Measurements from ENCODE around the gene CLRN3. TPM values are rescaled to one million over a fixed set of nuclear protein-coding genes. Genes with fewer than 3 reads are reported as not detected.

CLRN3 gene
- polyA plus RNA-seq, 2 of the 4 experiments (the other 2 are of a cell fraction), result 0.08 TPM; not detected in 1

- H3K9me3 ChIP-seq, result no peaks in the 10 kb centered on the region; the same call in 2 of the 3 replicates
- H3K27ac ChIP-seq, result no peak overlapping the region
- no peak for DNase-seq (ENCODE audit: low read depth in 1 of 2, low spot score in 1 of 2)
- 2% methylated on average over 4 of the region's 4 CpGs for WGBS (ENCODE audit: missing lambda C conversion rate)
- FAIRE-seq, result no peak
- TF ChIP-seq GATA3 (IDR thresholded peaks at IDR 0.05; ENCODE audit: borderline replicate concordance), result no peak
- no peak for TF ChIP-seq EP300 (IDR thresholded peaks at IDR 0.05)
- no peak for TF ChIP-seq RAD21 (conservative IDR thresholded peaks at IDR 0.05 in 1 of 2, IDR thresholded peaks at IDR 0.05 in 1 of 2)
- TF ChIP-seq HOXB5 (CRISPR knock-in tag; IDR thresholded peaks at IDR 0.05), result no peak
- no peak for TF ChIP-seq POLR2AphosphoS2 (conservative IDR thresholded peaks at IDR 0.05; ENCODE audit: low read length)
- TF ChIP-seq PBX3 (IDR thresholded peaks at IDR 0.05), result no peak
- H3K4me1 ChIP-seq, result no peaks in the 10 kb centered on the region
- POLR2A ChIA-PET, result no interaction called here
- ATAC-seq, result no peak
- H3K4me2 ChIP-seq, result no peak overlapping the region
- CTCF ChIA-PET, result interaction anchor here (1.0 to 2.7 kb wide), 3 partner anchors 18 to 175 kb away, joined by 3 to 14 read pairs (median 3); no protein-coding TSS in a partner anchor
- no peak overlapping the region for H3K4me3 ChIP-seq
These were observed 56.6 kb downstream of the CLRN3 start for GRCh38 chr10:127836176-127836575.

DNA sequence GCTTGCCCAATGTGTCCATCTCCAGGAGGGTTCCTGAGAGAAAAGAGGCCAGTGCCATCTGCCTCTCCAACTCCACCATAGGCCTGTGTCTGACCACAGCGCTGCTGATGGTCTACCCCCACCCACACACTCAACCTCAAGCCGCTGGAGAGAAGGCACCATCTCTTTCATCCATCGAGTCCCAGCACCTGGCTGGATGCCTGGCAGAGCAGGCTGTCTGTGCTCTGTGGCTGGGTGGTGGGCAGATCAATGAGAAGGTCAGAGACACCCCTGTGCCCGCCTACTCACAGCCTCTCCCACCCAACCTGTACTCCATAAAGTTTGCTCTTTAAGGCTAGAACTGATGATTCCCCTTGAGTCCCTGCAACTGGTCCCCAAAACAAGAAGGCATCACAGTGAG lies 58.0 kb downstream of the CLRN3 start:
- ATAC-seq (no peak), DNase-seq (ENCODE audit: low read depth in 1 of 2, low spot score in 1 of 2) (no peak), FAIRE-seq (no peak)
- no peak overlapping the region for H3K4me3 ChIP-seq
- POLR2A ChIA-PET, result no interaction called here
- H3K4me2 ChIP-seq, result no peak overlapping the region
- WGBS (ENCODE audit: missing lambda C conversion rate), result 7% methylated on average over 3 of the region's 4 CpGs
- H3K9me3 ChIP-seq, result no peaks in the 10 kb centered on the region; the same call in 2 of the 3 replicates
- CTCF ChIA-PET, result interaction anchor here (2.7 kb wide), 1 partner anchor 19 kb away, joined by 14 read pairs; no protein-coding TSS in a partner anchor
- no peaks in the 10 kb centered on the region for H3K4me1 ChIP-seq
- H3K27ac ChIP-seq, result no peak overlapping the region
- TF ChIP-seq HOXA7 (CRISPR knock-in tag; IDR thresholded peaks at IDR 0.05), result no peak
- TF ChIP-seq, protein P1, sequence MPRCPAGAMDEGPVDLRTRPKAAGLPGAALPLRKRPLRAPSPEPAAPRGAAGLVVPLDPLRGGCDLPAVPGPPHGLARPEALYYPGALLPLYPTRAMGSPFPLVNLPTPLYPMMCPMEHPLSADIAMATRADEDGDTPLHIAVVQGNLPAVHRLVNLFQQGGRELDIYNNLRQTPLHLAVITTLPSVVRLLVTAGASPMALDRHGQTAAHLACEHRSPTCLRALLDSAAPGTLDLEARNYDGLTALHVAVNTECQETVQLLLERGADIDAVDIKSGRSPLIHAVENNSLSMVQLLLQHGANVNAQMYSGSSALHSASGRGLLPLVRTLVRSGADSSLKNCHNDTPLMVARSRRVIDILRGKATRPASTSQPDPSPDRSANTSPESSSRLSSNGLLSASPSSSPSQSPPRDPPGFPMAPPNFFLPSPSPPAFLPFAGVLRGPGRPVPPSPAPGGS (IDR thresholded peaks at IDR 0.05), result no peak
- no peak for TF ChIP-seq RFX5 (IDR thresholded peaks at IDR 0.05)
- TF ChIP-seq PBX3 (IDR thresholded peaks at IDR 0.05), result no peak
- no peak for TF ChIP-seq FOSL2 (IDR thresholded peaks at IDR 0.05)
- TF ChIP-seq FOSL2 (CRISPR knock-in tag; IDR thresholded peaks at IDR 0.05), result no peak
- no peak for TF ChIP-seq ESRRA (IDR thresholded peaks at IDR 0.05; ENCODE audit: borderline replicate concordance, low read length)
- TF ChIP-seq JUN (IDR thresholded peaks at IDR 0.05), result no peak
- no peak for TF ChIP-seq CHD2 (IDR thresholded peaks at IDR 0.05; ENCODE audit: low read length, partially characterized antibody)
- TF ChIP-seq CEBPB (IDR thresholded peaks at IDR 0.05), result no peak
- TF ChIP-seq CBX2 (IDR thresholded peaks at IDR 0.05; ENCODE audit: borderline replicate concordance, low read depth), result no peak
- TF ChIP-seq HDAC2 (IDR thresholded peaks at IDR 0.05), result no peak
- TF ChIP-seq RNF2 (IDR thresholded peaks at IDR 0.05; ENCODE audit: borderline replicate concordance, low read depth), result no peak
- TF ChIP-seq ZFP36 (IDR thresholded peaks at IDR 0.05; ENCODE audit: borderline replicate concordance, partially characterized antibody), result no peak
- TF ChIP-seq NPAS2 (CRISPR knock-in tag; IDR thresholded peaks at IDR 0.05; ENCODE audit: borderline replicate concordance), result no peak
- no peak for TF ChIP-seq REST (IDR thresholded peaks at IDR 0.05)
- no peak for TF ChIP-seq GATA3 (IDR thresholded peaks at IDR 0.05; ENCODE audit: borderline replicate concordance)
- TF ChIP-seq, protein P2, sequence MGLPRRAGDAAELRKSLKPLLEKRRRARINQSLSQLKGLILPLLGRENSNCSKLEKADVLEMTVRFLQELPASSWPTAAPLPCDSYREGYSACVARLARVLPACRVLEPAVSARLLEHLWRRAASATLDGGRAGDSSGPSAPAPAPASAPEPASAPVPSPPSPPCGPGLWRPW (IDR thresholded peaks at IDR 0.05), result no peak
- TF ChIP-seq TFCP2L1 (CRISPR knock-in tag; IDR thresholded peaks at IDR 0.05), result no peak
- no peak for TF ChIP-seq HOXB5 (CRISPR knock-in tag; IDR thresholded peaks at IDR 0.05)
- no peak for TF ChIP-seq POLR2A (IDR thresholded peaks at IDR 0.05; ENCODE audit: low read length)

Data from A549 (cell line).